ENCODE data around the gene UGT1A4.

Gene UGT1A4

GRCh38 chr2:233718552-233718951, at the start of gene UGT1A4:
UGT1A4 (plus strand) TSS chr2:233718736; CDS start chr2:233718821, 85 bp downstream.
- no peak for DNase-seq (ENCODE audit: low read depth in 2 of 2)

DNA sequence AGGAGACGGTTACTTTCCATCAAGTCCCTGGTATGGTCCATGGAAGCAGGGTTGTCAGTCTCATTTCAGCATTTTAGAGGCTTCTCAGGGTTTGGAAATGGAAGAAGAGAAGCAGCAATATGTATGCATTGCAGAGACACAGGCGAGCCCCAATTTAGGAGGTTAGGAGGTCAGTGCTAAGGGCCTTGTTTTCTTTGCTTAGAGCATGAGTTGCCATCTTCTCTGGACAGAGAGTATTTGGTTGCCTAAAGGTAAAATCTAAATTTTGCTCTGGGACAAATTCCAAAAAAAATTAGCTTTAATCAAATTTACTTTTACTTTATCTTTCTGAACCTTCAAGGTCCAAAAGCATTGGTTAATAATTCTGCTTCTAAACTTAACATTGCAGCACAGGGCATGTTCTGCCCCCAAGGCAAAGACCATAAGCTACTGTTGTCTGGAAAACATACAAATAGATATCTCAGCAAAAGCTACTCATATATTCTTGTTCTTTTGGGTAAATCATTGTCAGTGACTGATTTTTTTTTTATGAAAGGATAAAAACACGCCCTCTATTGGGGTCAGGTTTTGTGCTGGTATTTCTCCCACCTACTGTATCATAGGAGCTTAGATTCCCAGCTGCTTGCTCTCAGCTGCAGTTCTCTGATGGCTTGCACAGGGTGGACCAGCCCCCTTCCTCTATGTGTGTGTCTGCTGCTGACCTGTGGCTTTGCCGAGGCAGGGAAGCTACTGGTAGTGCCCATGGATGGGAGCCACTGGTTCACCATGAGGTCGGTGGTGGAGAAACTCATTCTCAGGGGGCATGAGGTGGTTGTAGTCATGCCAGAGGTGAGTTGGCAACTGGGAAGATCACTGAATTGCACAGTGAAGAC, 47.0 kb upstream of the UGT1A4 start, which contains the start of gene UGT1A9:
TSS of gene UGT1A9 (plus strand) at position 609 of the 872 bp plus-strand sequence. CDS start at position 646, 37 bp downstream.
- DNase-seq (ENCODE audit: low read depth in 2 of 2) = no peak

- DNase-seq (ENCODE audit: low read depth in 2 of 2) = no peak
Observed at GRCh38 chr2:233672886-233673285, 45.6 kb upstream of the UGT1A4 start.

- DNase-seq (ENCODE audit: low read depth in 2 of 2) = no peak
Observed at GRCh38 chr2:233673896-233674295, 44.6 kb upstream of the UGT1A4 start.

- no peak for DNase-seq (ENCODE audit: low read depth in 2 of 2)
Observed at GRCh38 chr2:233674314-233674713, 44.2 kb upstream of the UGT1A4 start.

GRCh38 chr2:233674995-233675394, 43.5 kb upstream of the UGT1A4 start:
- no peak for DNase-seq (ENCODE audit: low read depth in 2 of 2)

DNA sequence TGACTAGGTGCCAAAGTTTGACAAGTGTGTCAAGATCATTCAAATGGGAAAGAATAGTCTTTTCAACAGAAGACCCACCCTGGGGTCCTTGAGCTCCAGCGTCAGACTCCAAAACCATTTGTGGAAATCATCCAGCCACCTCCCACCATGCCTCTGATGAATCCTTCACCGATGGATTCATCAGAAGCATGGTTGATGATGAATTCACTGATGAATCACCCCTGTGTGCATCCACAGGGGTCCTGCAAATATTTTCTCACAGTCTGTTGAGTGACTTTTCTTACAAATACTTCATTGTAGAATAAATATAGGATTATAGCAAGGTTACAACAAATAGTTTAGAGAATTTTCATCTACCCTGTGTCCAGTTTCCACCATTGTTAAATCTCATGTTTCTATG, 42.5 kb upstream of the UGT1A4 start:
- no peak for DNase-seq (ENCODE audit: low read depth in 2 of 2)

DNA sequence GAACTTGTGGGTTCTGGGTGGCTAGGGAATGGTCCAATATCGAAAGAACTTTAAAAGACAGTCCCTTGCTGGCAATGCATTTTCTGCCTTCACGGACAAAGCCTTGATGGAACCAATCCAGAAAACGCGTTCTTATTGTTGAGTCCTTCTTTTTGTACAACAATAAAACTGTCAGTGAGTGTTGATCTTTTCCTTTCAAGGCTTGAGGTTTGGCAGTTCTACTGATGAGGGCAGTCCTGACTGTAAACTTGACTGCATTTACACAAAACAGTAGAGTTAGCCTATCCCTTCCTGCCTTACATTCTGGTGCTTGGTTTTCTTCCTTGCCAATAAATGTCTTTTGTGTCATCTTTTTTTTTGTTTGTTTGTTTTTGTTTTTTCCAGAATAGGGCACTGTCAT, 39.3 kb upstream of the UGT1A4 start:
- no peak for DNase-seq (ENCODE audit: low read depth in 2 of 2)

DNA sequence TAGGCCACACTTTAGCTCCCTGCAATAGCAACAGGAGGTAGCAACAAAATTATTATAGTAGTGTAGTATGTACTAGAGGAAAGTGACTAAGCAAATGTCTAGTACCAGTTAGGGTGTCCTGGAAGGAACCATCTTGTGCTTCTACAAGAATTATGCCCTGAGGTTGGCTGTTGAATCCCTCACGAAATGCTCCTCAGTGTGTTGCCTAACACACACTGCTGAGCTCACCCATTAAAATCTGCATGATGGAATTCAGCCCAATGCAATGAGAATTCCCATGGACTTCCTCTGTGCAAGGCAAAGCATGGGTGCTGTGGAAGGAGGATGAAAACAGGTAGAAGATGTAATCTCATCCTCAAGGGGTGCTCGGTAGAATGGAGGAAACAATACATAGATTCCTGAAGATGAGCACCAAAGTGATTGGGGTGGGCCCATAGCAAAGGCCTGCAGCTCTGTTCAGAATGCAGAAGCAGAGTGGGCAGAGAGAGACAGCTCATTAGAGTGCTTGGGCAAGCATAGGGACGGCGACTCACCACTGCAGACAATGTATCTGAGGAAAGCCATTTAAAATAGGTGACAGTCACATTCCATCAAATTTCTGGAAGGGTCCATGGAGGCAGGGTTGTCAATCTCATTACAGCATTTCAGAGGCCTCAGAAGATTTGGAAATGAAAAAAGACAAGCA, 38.0 kb upstream of the UGT1A4 start:
- no peak for DNase-seq (ENCODE audit: low read depth in 2 of 2)

DNA sequence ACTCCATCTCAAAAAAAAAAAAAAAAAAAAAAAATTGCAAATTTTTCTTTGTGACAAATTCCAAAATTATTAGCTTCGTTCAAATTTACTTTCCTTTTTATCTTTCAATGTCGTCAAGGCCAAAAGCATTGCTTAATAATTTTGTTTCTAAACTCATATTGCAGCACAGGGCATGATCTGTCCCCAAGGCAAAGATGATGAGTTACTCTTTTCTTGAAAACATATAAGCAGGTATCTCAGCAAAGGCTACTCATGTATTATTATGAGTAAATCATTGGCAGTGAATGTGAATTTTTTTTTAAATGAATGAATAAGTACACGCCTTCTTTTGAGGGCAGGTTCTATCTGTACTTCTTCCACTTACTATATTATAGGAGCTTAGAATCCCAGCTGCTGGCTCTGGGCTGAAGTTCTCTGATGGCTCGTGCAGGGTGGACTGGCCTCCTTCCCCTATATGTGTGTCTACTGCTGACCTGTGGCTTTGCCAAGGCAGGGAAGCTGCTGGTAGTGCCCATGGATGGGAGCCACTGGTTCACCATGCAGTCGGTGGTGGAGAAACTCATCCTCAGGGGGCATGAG, 36.9 kb upstream of the UGT1A4 start, which contains the start of gene UGT1A7:
TSS of gene UGT1A7 (plus strand) at position 381 of the 579 bp plus-strand sequence. CDS start at position 418, 37 bp downstream.
- no peak for DNase-seq (ENCODE audit: low read depth in 2 of 2)

DNA sequence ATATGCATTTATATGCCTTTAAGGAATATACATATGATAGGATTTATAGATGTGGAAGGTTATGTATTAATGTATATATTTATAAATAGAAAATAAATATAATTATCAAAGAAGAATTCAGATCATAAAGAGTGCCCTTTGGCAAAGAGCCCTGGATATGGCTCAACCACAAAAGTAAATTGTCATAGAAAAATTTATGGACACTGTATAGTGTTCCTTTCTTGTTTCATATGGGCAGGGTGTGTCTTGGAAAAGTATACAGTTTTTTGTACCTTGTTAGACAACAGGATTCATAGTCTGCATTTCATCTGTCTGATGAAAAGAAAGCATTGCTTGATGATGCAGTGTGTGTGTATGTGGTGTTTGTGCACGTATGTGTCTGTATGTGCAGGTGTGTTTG, 33.9 kb upstream of the UGT1A4 start:
- no peak for DNase-seq (ENCODE audit: low read depth in 2 of 2)

- DNase-seq (ENCODE audit: low read depth in 2 of 2) = no peak
Observed at GRCh38 chr2:233686928-233687327, 31.6 kb upstream of the UGT1A4 start.

GRCh38 chr2:233688341-233688740, 30.2 kb upstream of the UGT1A4 start:
- no peak for DNase-seq (ENCODE audit: low read depth in 2 of 2)

- DNase-seq (ENCODE audit: low read depth in 2 of 2) = no peak
Observed at GRCh38 chr2:233689031-233689430, 29.5 kb upstream of the UGT1A4 start.

- no peak for DNase-seq (ENCODE audit: low read depth in 2 of 2)
Observed at GRCh38 chr2:233689501-233689900, 29.0 kb upstream of the UGT1A4 start.

DNA sequence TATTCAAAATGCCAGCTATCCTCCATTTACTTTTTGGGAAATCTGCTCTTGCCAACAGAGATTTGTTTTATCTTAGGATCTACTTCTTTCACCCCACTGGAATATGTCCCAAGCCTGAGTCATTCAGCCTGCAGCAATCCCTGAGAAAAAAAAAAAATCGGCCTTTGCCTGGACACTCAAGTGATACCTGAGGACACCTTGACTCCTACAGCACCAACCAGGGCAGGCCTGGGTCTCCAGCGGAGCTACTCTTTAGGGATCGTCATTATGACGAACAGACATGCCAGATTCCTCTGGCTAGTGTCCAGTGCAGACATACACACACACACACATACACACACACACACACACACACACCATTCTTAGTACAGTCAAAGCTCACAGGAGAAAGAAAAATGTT, 28.1 kb upstream of the UGT1A4 start:
- no peak for DNase-seq (ENCODE audit: low read depth in 2 of 2)

- DNase-seq (ENCODE audit: low read depth in 2 of 2) = no peak
Observed at GRCh38 chr2:233691443-233692433, 26.8 kb upstream of the UGT1A4 start.

DNA sequence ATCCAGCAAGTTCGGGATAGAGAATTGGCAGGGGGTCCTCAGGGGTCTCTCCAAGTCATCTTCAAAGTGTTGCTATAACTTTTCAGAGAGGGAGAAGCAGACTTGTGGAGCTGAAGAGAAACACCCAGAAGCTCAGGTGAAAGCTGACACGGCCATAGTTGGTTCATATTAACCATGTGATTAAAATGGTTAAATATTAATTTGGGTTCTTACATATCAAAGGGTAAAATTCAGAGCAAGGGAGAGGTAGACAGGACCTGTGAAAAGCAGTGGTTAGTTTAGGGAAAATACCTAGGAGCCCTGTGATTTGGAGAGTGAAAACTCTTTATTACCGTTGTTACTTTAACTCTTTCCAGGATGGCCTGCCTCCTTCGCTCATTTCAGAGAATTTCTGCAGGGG, 25.9 kb upstream of the UGT1A4 start, which contains the start of gene UGT1A6:
TSS of gene UGT1A6 (plus strand) at position 243 of the 400 bp plus-strand sequence. CDS start at position 358, 115 bp downstream.
- DNase-seq (ENCODE audit: low read depth in 2 of 2) = no peak

- no peak for DNase-seq (ENCODE audit: low read depth in 2 of 2)
Observed at GRCh38 chr2:233693963-233694362, 24.6 kb upstream of the UGT1A4 start.

DNA sequence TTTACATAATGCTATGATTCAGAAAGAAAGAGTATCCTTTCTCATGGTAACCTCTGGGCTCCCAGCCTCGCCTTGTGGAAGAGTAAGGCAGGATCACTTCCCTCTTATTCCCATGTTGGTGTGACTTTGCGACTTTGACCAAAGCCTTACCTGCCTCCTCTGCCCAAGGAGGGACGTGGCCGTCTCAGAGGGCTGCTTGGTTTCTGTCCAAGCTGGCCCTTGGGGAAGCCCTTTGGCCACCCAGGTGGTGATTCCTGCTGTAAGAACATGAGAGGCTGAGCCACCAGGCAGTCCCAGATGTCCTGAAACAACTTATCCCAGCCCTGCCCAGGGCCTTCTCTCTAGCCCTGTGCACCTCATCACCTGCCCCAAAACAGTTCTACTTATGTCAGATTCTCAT, 19.8 kb upstream of the UGT1A4 start:
- DNase-seq (ENCODE audit: low read depth in 2 of 2) = no peak

DNA sequence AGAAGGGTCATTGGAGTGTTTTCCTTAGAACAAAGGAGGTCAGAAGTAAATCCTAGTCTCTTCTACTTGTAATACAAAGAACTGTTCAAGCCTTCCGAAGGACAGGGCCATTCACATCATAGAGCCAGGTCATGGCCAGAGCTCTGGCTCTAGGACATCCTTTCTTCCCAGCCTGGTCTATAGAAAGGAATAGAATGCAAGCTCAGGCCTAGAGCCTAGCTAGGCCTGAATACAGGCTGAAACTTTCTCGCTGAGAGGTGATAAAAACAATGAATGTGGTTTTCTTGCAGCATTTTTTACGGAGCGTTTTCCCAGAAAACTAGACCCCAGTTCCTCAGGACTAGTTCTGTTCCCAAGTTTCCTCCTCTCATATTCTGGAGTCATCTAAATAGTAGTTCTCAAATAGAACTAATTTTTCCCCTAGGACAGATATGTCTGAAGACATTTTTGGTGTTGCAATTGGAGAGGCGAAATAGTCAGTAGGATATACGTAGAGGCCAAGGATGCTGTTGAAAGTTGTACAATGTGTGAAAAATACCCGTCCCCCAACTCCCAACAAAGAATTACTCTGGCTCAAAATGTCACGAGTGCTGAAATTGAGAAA, 19.0 kb upstream of the UGT1A4 start:
- no peak for DNase-seq (ENCODE audit: low read depth in 2 of 2)

Data from stimulated activated CD8-positive, alpha-beta memory T cell treated with anti-CD3 and anti-CD28 coated beads, Interleukin-2, amount 100 ng/mL, for 48 hours (primary cell).